ENCODE results near the gene PIM3.
A peak's percentile ranks its signal among the peaks of the same experiment; 100 is the strongest.

Gene PIM3

GRCh38 chr22:49927483-49928184 is 32.9 kb upstream of the PIM3 start:
- no peak for DNase-seq

GRCh38 chr22:49928185-49928495 is 32.4 kb upstream of the PIM3 start:
- DNase-seq, result no peak

DNA sequence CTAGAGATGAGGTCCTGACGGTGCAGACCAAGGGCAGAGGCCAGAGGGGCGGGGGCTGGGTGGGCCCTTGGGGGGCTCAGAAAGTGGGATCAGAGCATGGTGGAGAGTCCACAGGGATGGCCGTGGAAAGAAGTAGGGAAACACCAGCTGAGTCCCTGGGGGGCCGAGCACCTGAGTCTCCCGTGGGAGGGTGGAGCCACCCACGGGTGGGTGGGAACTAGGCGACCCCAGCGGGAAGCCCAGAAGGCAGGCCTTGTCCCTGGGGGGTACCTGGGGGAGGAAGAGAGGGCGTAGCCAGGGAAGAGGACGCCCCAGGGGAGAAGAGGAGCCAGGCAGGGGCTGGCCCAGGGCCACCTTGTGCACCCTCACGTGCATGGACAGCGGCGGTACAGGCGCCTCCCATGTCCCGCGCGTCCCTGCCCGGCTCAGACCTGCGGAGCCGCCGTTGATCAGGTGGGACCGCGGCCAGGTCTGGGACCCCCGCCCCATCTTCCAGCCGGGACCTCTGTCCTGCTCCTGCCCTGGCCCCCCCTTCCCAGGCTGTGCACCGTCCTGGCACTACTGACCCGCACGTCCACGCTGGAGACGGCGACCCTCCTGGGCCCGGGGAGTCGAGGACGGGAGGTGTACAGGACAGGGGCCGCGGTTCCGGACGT is 31.9 kb upstream of the PIM3 start:
- DNase-seq, result no peak

DNA sequence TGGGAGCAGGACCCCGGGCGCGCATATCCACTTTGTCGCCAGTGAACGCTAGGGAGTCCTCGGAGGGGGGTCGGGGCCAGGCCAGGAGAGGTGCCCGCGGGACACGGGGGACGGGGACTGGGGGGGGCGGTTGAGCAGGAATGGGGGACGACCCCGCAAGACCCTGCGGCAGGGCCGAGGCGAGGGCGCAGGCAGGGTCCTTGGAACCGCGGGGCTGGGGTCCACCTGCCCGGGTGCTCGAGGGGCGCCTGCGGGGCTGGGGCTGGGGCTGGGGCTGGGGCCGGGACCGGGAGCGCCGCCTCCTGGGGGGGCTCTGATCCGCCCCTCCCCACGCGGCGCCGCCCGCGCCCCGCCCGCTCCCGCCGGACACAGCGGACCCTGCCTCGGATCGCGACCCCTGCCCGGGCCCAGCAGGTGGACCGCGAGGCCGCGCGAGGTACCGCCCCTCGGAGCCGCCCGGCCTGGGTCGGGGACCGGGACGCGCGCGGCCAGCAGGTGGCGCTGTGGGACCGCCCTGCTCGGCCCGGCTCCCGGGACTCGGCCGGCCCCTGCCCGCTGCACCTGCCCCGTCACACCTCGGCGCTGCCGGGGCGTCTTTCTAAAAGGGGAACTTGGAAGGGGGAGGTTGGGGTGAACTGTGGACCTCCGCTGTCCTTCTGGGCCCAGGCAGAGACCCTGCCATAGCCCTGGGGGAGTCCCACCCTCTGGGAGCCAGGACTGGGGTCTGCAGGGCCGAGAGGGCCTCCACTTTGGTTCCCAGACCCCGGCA is 31.2 kb upstream of the PIM3 start:
- peak; percentile 62 for DNase-seq

GRCh38 chr22:49929994-49930575 is 30.5 kb upstream of the PIM3 start:
- DNase-seq, result no peak

GRCh38 chr22:49930596-49931412 is 29.8 kb upstream of the PIM3 start:
- no peak for DNase-seq

DNA sequence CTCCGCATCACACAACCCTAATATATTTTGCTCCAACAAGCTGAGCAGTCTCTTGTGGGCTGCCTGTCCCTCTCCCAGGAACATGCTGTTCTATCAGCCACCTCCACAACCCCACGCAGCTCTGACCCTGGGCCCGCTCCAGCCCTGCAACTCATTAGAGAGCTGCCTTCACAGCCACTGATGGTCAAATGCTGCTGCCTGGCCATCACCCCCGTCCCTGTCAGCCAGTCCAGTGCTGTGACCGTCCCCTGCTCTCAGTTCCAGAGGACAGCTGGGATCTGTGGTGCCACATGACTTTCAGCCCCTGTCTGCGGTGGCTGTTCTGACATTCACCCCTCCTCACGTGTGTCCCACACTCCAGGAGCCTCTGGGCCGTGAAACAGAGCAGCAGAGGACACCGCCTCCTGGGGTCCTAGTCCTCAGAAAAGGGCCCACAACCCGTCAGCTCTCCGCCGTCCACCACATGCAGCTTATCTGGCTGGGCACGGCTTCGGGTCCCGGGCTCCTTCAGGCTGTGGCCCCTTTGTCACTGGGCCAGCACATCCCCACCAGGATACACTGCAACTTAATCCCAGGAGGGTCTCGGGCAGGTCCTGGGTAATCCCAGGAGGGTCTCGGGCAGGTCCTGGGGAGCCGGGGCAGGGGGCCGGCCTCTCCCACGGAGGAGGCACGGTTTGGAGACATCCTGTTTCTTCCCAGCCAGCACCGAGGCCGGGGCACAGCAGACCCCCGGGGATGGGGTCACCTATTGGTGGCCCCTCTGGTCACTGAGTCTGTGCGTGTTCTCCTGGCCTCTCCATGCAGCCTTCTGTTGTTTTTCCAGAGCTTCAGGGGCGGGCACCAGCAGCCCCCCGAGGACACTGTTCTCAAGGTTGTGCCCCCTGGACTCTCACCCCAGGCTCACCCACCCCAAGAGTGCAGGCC is 27.1 kb upstream of the PIM3 start:
- DNase-seq, result no peak

GRCh38 chr22:49934160-49934890 is 26.2 kb upstream of the PIM3 start:
- DNase-seq, result no peak

DNA sequence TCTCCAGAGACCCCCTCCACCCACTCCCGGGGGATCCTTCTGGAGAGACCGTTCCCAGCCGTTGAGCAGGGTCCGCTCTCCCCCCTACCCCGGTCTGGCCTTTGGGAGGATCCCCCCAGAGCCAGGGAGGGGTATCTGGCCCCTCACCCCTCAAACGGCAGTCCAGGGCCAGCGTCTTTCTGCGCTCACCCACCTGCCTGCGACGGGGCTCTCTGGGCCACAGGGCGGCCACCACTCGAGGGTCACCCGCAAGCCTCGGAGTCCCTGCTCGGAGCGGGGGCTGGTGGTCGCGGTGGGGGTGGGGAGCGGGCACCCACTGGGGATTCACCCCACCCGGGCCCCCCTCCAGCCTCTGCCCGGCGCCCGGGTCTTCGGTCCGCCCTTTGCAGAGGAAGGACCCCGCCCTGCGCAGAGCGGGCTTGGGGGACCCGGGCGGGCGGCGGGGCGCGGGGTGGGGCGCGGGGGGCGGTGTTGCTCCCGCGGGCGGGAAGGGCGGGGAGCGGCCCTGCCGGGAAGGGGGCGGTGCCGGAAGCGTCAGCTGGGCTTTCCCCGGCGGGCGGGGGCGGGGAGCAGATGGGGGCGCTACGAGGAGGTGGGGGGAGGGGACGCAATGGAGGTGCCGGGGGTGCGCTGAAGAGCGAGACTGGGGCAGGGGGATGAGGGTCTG is 25.5 kb upstream of the PIM3 start:
- no peak for DNase-seq

DNA sequence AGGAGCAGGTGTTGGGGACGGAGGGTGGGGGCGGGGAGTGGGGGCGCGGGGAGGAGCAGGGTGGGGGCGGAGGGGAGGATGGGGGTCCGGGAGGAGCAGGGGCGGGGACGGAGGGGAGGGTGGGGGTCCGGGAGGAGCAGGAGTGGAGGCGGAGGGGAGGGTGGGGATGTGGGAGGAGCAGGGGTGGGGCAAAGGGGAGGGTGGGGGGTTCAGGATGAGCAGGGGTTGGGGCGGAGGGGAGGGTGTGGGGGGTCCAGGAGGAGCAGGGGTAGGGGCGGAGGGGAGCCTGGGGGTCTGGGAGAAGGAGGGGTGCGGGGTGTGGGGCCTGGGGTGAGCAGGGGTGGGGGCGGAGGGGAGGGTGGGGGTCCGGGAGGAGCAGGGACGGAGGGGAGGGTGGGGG is 25.0 kb upstream of the PIM3 start:
- no peak for DNase-seq

GRCh38 chr22:49936018-49936972 is 24.3 kb upstream of the PIM3 start:
- no peak for DNase-seq

GRCh38 chr22:49936973-49937757 is 23.4 kb upstream of the PIM3 start:
- no peak for DNase-seq

DNA sequence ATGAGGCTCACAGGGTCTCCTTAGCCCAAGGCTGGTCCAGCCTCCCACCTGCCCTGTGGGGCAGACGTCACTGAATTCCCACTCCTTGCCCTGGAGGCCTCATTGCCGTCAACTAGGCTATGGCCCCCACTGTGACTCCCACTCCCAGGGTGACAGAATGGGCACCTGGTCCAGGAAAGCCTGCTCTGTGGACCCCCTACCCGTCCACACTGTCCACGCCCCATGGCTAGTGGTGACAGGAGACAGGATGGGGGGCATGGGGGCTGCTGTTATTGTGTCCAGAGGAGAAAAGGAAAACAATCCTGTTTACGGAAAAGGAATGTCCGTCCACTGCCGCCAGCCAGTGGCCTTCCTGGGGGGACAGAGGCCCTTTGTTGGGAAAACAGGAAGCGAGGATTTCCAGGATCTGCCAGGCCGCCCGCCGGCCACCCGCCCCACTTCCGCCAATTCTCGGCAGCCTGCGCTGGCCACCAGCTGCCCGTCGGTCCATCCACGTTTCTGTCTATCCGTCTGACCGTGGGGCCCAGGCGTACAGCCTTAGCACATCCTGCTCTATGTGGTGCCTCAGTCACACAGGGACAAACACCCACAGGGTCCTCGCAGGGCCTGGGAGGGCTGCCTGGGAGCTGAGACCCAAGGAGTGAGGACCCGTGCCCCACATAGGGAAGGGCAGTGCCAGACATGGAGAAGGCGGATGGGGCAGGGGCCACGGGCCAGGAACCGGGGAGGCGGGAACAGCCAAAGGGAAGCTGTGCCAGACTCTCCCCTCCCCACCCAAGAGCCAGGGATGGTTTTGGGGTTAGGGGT is 22.6 kb upstream of the PIM3 start:
- no peak for DNase-seq

DNA sequence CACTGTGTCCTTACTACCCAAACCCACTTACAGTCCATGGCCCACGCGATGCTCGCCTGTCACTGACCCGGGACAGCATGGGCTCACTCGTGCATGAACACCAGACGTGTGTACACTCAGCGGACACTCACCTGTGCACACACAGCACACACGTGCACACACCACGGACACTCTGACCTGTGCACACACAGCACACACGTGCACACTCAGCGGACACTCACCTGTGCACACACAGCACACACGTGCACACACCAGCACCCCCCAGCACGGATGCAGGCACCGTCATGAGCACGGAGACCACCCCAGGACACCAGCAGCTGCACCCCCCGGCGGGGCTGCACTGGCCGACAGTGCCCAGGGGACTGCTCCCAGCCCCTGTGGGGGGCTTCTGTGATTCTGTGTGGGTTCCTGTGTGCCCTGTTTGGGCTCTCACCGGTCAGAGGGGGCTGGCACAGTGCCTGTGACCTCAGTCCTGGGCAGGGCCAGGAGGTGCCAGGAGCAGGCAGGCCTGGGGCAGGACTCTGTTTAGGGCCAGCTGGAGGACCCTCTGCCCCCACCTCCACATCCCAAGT is 21.9 kb upstream of the PIM3 start:
- DNase-seq, result no peak

DNA sequence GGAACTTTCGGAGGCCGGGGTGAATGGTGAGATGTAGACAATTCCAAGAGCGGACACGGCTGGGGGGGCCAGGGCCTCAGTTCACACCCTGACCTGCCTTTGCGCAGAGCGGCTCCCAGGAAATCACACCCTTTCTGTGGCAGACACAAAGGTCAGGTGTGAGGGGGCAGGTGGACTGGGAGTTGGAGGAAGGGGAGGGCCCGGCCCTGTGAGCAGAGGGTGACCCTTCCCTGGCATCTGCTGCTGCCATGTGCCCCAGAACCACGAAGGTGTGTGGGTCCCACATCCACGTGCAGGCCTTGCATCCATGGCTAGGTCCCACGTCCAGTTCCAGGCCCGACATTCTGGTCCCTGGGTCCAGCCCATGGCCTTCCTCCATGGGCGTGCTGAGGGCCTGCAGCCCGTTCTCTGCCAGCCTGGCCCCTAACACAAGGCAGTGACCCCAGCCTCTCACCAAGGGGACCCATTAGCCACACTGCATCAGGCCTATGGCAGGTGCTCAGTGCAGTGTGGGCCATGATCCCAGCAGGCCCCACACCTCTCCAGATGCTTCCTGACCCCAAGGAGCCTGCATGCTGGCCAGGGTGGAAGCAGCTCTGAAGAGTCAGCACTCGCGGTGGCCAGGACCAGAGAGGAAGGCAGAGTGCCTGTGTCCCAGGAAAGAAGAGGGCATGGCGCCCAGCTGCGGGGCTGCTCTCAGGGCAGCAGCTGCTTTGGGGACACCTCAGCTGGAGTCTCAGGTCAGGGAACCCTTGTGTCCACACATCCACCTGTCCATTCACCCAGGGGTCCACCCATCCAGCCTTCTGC is 18.9 kb upstream of the PIM3 start:
- DNase-seq, result no peak
